DMS79 treated with DMSO at 0.1 percent for 48 hours (cell line): ENCODE data around the gene GABBR1.
A peak's percentile ranks its signal among the peaks of the same experiment; 100 is the strongest.

Source experiments
- DNase-seq: peaks from one replicate; lab custom pipeline; 2025; lab: John Stamatoyannopoulos, UW

The GABBR1 gene

GRCh38 chr6:29527564-29527963, 105.4 kb downstream of the GABBR1 start:
- DNase-seq: no peak

DNA sequence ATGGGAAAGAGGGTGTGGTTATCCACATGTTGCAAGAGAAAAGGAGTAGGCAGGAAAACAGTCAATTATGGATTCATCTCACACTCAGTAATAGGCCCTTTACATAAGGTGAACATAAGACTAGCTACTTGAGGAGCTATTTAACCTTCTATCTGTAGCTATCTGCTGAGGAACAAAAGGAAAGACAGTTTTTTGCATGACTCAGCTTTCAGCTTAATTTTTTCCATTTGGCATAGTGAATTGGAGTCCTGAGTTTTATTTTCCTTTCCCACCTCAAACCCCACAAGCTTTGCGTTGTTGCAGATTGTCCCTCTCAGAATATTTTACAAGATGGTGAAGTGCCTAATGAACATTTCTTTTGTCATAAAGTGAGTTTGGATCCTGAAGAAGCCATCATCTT, 105.9 kb downstream of the GABBR1 start:
- no peak for DNase-seq

- no peak for DNase-seq
These were observed 107.7 kb downstream of the GABBR1 start for GRCh38 chr6:29525311-29525639.

DNA sequence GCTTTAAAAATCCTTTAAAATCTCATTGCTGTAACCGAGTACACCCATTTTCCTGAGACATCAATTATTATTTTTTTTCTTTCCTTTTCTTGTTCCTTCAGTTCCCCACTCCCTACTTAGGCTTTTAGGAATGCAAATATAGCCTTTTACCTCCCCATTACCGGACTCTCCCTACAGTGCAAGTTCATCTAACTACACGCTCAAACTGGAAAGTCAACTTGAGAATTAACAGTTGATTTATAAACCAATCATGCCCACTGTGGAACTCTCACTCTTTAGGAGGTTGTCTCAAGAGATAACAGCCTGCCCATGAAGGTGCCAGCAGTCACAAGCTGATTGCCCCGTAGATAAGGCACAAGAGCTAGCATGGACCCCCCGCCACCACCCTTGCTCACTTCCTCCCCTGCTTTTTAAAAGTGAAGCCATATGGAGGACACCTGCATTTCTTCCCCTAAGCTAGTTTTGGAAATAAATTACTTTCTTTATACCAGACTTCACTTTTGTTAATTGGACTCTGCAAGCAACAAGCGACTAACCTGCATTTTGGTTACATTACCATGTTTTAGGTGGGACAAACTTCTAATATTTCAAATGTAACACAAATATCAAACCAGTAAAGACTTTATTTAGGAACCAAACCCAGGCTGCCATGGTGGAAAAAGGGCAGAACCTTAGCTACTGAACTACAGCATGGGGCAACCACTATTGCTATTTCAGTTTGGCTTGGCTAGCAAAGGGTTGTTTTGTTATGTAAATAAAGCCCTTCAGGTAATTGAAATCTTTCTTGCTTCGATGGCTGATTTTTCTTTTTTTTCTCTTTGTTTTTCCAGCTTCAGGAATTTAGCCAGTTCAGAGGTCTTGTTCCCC, 108.3 kb downstream of the GABBR1 start:
- DNase-seq: no peak

- DNase-seq: no peak
These were observed 108.9 kb downstream of the GABBR1 start for GRCh38 chr6:29524044-29524443.

DNA sequence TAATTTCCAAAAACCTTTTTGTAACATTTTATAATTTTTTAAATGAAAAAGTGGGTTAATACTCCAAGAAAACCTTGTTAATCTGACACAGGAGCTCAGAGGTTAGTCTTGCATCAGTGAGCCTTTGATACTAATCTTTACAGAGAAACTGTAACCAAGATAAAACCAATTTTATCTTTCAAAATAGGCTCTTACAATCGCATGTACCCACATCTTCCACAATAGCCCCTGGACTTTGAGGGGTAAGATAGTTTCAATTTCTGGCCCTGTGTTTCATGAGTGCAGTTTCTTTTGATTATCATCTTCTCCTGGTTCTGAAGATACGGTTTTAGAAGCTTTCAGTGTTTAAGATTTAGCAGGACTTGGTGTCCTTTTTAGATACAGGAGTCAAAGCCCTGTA, 110.8 kb downstream of the GABBR1 start:
- DNase-seq: no peak

DNA sequence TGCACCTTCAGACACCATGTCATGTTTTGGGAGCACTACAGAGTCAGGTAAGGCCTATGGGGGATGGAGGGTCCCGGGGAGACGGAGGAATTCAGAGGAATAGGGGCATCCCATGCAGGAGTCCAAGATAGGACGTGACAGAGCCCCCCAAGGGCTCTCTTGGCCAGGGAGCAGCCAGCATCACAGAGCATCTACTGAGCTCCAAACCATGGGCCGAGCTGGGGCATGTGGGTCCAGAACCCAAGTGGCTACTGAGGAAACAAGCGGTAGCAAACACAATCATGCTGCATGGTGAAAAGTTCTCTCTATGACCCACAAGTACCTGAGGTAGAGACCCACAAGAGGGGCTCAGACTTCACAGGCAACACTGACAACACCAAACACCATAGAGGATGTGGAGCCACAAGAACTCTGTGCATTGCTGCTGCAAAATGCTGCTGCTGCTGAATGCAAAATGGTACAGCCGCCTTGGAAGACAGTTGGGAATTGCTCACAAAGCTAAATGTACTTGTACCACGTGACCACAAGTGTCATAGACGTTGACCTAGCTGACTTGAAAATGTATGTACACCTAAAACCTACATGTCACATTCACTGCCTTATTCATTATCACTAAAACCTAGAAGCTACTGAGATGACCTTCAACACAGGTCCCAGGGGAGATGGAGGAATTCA, 111.8 kb downstream of the GABBR1 start:
- no peak for DNase-seq

DNA sequence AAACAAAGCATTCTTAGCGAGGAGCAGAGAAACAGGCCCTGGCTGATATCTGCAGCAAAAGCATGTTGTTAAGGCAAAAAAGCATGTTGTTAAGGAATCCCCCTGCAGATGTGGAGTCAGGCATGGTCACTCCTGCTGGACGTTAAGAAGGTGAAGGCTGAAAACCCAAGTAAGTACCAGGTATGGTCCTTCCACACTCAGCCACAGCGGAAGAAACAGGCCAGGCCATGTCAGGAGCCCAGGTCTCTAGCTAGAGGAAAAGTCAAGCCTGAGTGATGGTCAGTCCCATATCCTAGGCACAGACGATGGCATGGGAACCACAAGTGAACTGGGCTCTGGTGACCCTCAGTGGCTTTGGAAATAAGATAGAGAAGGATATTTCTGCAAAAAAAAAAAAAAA, 112.8 kb downstream of the GABBR1 start:
- DNase-seq: no peak

- DNase-seq: no peak
These were observed 113.5 kb downstream of the GABBR1 start for GRCh38 chr6:29519291-29520010.

DNA sequence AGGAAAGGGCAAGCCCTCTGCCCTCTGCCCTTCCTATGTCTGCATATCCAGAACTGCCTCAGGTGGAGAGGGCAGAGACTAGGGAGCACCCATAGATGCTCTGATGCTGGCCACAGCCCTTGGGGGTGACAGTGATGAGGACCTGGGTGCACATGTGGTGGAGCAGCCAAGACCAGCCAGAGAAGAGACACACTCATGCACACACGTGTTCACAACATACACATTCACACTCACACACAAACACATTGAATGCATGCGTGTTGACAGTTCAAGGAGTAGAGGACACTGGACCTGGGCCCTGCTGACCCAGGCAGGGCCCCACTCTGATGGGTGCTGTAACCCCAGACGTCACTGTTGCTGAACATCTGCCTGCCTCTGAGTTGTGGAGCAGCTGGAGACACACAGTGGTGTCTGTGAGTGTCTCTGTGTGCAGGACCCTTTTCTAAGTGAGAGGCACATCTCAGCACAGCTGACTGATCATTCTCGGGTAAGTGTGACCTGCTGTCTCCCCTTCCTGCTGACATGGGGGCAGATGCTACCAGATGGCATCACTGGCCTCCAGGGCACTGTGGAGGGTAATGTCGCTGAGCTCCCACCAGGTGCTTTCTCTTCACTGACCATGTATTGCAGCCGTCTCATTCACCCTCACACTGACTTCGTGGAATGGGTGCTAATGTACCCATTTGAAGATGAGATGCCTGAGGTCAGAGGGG, 115.1 kb downstream of the GABBR1 start:
- no peak for DNase-seq

DNA sequence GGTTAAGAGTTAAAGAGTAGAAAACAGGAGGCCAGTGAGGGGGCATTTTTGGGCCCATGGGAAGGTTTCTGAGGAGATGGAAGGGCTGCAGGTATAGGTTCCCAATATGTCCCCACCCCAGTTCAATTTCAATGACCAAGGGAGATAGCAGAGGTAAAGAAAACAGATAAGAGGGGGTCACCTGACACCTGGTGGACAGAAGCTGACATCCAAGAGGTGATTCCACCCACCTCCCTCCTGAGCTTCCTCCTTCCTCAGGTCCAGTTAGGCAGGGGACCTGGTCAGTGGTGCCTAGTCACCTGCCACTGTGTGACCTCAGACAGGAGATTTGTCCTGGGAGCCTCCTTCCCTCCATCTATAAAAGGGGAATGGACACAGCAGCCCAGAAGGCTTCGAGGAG, 115.7 kb downstream of the GABBR1 start:
- no peak for DNase-seq

GRCh38 chr6:29516108-29516507, 116.9 kb downstream of the GABBR1 start:
- peak; percentile 14 for DNase-seq

- DNase-seq: no peak
These were observed 122.2 kb downstream of the GABBR1 start for GRCh38 chr6:29510746-29511300.

DNA sequence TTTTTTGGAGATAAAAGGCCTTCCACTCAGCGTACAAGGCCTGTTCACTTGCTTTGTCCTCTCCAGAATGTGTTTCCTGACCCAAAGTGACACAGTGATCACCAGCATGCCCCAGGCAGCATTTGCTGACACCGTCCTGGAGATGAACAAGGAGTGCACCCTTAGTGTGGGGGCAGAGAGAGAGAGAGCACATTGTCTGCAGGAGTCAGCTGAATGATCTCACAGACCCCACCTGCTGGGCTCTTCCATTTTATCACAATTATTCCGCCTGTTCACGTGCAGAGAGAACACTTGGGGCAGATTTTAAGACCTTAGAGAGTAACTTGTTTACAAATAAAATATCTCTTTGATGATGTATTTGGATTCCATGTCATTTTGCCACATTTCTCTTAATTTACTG, 122.8 kb downstream of the GABBR1 start:
- DNase-seq: no peak
